ENCODE results near the gene SH3BP1.
A peak's percentile ranks its signal among the peaks of the same experiment; 100 is the strongest.
"Not testable (repeated sequence)": the region's sequence is repeated elsewhere in the genome, so short reads cannot be mapped to it uniquely, and the experiment has no call there.

Gene SH3BP1, protein sequence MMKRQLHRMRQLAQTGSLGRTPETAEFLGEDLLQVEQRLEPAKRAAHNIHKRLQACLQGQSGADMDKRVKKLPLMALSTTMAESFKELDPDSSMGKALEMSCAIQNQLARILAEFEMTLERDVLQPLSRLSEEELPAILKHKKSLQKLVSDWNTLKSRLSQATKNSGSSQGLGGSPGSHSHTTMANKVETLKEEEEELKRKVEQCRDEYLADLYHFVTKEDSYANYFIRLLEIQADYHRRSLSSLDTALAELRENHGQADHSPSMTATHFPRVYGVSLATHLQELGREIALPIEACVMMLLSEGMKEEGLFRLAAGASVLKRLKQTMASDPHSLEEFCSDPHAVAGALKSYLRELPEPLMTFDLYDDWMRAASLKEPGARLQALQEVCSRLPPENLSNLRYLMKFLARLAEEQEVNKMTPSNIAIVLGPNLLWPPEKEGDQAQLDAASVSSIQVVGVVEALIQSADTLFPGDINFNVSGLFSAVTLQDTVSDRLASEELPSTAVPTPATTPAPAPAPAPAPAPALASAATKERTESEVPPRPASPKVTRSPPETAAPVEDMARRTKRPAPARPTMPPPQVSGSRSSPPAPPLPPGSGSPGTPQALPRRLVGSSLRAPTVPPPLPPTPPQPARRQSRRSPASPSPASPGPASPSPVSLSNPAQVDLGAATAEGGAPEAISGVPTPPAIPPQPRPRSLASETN

DNA sequence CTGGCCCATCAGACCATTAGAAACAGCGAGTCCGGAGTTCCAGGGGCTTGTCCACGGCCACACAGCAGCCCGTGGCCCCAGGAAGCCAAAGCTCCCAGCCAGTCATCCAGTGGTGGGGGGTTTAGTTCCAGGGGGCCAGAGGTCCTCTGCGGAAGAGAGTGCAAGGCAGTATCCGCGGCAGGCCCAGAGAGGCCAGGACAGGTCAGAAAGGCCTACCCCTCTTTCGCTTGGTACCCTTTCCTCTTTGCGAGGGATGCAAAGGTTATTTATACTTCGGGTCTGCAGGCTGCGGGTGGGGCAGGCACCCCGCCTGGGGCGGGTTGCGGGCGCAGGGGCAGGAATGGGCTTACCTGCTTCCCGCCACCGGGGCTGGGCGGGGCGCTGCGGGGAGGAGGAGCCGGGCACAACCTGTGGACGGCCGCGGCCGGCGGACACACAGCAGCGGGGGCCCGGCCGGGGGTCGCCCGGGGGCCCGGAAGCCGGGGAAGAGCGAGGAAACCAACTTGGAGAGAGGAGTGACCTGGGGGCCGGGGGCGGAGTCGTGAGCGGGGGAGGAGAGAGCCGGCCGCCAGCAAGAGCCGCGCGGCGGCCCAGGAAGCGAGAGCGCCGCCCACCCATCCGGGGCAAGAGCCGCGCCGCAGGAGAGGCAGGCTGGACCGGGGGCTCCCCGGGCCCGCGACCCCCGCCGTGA lies at the start of gene SH3BP1:
SH3BP1 (plus strand) TSS at position 600 of the 691 bp plus-strand sequence. CDS start 119 bp downstream, outside the sequence.
- peak; percentile 49 for DNase-seq (ENCODE audit: low read depth)
- peak within 1 kb of the TSS; percentile 95 for H3K4me3 ChIP-seq (ENCODE audit: low read length)

GRCh38 chr22:37591081-37591480 lies 48.4 kb upstream of the SH3BP1 start:
- DNase-seq (ENCODE audit: low read depth); H3K4me3 ChIP-seq (ENCODE audit: low read length): not testable (repeated sequence)

More for the DNA sequence above, at the start of gene SH3BP1:
- no peak for TF ChIP-seq CTCF (IDR thresholded peaks at IDR 0.05; ENCODE audit: insufficient read depth, low read depth, low read length, missing control alignments)

- TF ChIP-seq CTCF (IDR thresholded peaks at IDR 0.05; ENCODE audit: insufficient read depth, low read depth, low read length, missing control alignments): no peak
Observed at GRCh38 chr22:37591823-37592404, 47.6 kb upstream of the SH3BP1 start.

DNA sequence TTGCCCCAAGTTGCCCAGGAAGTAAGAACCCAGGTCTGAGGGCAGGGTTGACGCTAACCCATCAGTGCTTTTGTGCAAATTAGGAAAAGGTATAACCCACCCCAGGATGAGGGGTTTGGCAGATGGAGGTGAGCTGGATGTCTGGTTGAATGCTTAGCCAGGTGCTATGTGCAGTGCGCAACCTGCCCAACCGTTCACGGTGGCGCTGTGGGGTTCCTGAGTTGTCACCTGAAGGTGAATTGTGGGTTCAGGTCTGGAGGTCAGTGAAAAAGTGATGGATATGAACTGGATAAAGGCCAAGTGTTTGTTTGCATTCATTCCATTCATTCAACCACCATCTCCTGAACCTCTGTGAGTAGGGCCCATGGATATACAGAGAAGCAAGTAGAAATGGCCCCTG lies 45.2 kb upstream of the SH3BP1 start:
- no peak for TF ChIP-seq CTCF (IDR thresholded peaks at IDR 0.05; ENCODE audit: insufficient read depth, low read depth, low read length, missing control alignments)
- no peak for DNase-seq (ENCODE audit: low read depth)
- H3K4me3 ChIP-seq (ENCODE audit: low read length): no peak overlapping the region

More at GRCh38 chr22:37591823-37592404, 47.6 kb upstream of the SH3BP1 start:
- H3K4me3 ChIP-seq (ENCODE audit: low read length): peak overlapping the region; percentile 35
- no peak for DNase-seq (ENCODE audit: low read depth)

GRCh38 chr22:37599153-37599552 lies 40.3 kb upstream of the SH3BP1 start:
- H3K4me3 ChIP-seq (ENCODE audit: low read length): no peak overlapping the region
- no peak for TF ChIP-seq CTCF (IDR thresholded peaks at IDR 0.05; ENCODE audit: insufficient read depth, low read depth, low read length, missing control alignments)
- DNase-seq (ENCODE audit: low read depth): peak; percentile 29

DNA sequence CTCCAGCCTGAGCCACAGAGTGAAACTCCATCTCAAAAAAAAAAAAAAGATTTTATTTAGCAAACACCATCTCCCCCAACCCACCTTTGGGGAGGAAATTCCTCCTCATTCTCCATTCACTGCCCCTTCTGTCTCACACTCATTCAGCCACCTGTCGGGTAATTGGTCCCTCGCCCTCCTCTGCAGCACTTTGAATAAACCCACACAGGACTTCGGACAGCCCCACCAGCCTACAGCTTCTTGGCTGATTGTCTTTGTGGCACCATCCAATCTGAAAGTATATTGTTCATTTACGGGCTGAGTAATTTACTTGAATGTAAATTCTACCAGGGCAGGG lies 38.3 kb upstream of the SH3BP1 start:
- no peak overlapping the region for H3K4me3 ChIP-seq (ENCODE audit: low read length)
- TF ChIP-seq CTCF (IDR thresholded peaks at IDR 0.05; ENCODE audit: insufficient read depth, low read depth, low read length, missing control alignments): no peak
- no peak for DNase-seq (ENCODE audit: low read depth)

Measured in epithelial cell of esophagus (primary cell).